ENCODE data around the gene ANKMY2.

GRCh38 chr7:16587790-16588189 is 57.8 kb downstream of the ANKMY2 start:
- TF ChIP-seq CTCF (IDR thresholded peaks at IDR 0.05; ENCODE audit: low read length) (no peak), EZH2 (IDR thresholded peaks at IDR 0.05; ENCODE audit: borderline replicate concordance, low read length) (no peak)

Measured in OCI-LY1 (cell line).